GM10266 (cell line): Measurements from ENCODE around the gene ASB3.
"Not testable (repeated sequence)": the region's sequence is repeated elsewhere in the genome, so short reads cannot be mapped to it uniquely, and the experiment has no call there.

Experiments
- DNase-seq: peaks from one replicate; pipeline ENCODE4 v3.0.0; 2012; ENCODE audit errors: extremely low spot score
- CTCF ChIP-seq: IDR thresholded peaks from 2 replicates; pipeline ENCODE4 v1.5.1; 2012; ENCODE audit warnings: mild to moderate bottlenecking, low read depth; ENCODE audit not compliant: control insufficient read depth, insufficient read depth; ENCODE audit errors: missing control alignments

ASB3 gene

DNA sequence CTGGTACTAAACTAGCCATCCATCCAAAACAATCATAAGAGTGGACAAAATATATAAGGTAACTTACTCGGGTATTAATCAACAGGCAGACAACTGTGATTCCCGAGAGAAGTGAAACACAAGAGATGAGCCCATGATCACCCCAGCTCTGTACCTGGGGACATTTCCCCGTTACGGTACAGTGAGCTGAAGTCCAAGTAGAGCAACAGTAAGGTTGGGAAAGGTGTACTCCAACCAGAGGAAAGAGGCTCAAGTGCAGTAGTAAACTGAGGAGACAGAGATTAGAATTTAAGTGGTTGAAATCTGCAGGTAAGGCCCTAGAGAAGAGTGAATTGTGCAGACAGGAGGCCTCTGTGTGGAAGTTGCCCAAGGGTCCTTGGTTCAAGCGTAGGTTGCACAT is 49.7 kb downstream of the ASB3 start:
- DNase-seq = no peak
- no peak for TF ChIP-seq CTCF

DNA sequence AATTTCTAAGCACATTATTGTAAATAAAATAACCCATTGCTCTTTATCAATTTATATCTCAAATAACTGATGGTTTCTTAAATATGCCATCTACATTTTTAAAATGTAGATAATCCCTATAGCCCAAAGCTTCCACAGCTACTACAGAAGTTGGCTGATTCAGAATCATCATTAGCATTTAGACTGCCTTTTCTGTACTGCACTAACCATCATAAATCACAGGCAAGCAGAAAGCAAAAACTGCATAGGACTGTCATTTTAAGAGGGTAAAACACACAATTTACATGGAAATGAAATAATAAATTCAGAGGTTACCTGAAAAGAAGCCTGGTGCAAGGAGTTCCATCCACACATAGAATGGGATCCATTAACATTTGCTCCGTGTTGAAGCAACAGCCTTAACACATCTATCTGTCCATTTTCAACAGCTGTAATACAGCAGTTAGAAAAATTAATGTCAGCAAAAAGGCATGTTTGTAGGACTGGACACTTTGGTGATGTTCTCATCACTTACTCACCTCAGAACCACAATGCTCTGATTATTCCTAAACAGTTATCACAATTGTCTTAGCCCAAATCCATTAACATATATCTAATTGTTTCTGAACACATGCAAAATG is 57.5 kb downstream of the ASB3 start:
- TF ChIP-seq CTCF = no peak
- no peak for DNase-seq

GRCh38 chr2:53727921-53728320 is 58.8 kb downstream of the ASB3 start:
- TF ChIP-seq CTCF = no peak

GRCh38 chr2:53725662-53726061 is 61.1 kb downstream of the ASB3 start:
- no peak for DNase-seq
- no peak for TF ChIP-seq CTCF

More at GRCh38 chr2:53727921-53728320, 58.8 kb downstream of the ASB3 start:
- DNase-seq = no peak

- TF ChIP-seq CTCF = no peak
- no peak for DNase-seq
These were observed 62.2 kb downstream of the ASB3 start for GRCh38 chr2:53724536-53724935.

- DNase-seq = not testable (repeated sequence)
These were observed 65.8 kb downstream of the ASB3 start for GRCh38 chr2:53720944-53721343.

GRCh38 chr2:53715568-53715967 is 71.2 kb downstream of the ASB3 start:
- DNase-seq = no peak
- TF ChIP-seq CTCF = peak; percentile 29

DNA sequence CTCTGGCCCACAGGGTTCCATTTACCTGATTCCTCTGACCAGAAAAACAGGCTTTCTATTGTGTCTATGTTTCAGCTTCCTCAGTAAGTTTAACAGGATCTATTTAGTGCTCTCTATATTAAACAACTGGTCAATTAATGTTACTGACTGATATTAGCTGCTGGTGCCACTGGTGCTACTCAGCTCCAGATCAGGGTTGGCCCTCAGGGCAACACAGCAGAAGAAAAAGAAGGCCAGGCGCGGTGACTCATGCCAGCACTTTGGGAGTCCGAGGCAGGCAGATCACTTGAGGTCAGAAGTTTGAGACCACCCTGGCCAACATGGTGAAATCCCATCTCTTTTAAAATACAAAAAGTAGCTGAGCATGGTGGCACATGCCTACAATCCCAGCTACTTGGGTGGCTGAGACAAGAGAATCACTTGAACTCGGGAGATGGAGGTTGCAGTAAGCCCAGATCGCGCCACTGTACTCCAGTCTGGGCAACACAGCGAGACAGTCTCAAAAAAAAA is 75.4 kb downstream of the ASB3 start:
- DNase-seq = no peak
- TF ChIP-seq CTCF = no peak
